T-helper 1 cell (primary cell): ENCODE results near the gene TMEM163.

Source experiments
- DNase-seq, 5 donors: peaks; one replicate each; pipeline ENCODE4 v3.0.0-alpha.2; 2012 to 2020

TMEM163 gene

GRCh38 chr2:134690629-134691215, 28.1 kb downstream of the TMEM163 start:
- no peak for DNase-seq

GRCh38 chr2:134689315-134689714, 29.5 kb downstream of the TMEM163 start:
- DNase-seq = no peak

GRCh38 chr2:134685967-134686366, 32.8 kb downstream of the TMEM163 start:
- DNase-seq = no peak

- DNase-seq = peak in 1 of 5 donors; percentile 67
Observed at GRCh38 chr2:134683561-134684112, 35.2 kb downstream of the TMEM163 start.

- DNase-seq = no peak
Observed at GRCh38 chr2:134682726-134683125, 36.1 kb downstream of the TMEM163 start.

GRCh38 chr2:134681201-134681600, 37.6 kb downstream of the TMEM163 start:
- no peak for DNase-seq

- peak in 2 of 5 donors; percentile 21 to 57 for DNase-seq
Observed at GRCh38 chr2:134679745-134680144, 39.1 kb downstream of the TMEM163 start.

- DNase-seq = no peak
Observed at GRCh38 chr2:134679294-134679693, 39.5 kb downstream of the TMEM163 start.

GRCh38 chr2:134677856-134678756, 40.7 kb downstream of the TMEM163 start:
- DNase-seq = no peak

GRCh38 chr2:134676960-134677359, 41.8 kb downstream of the TMEM163 start:
- peak in 1 of 5 donors; percentile 16 for DNase-seq

GRCh38 chr2:134675314-134675713, 43.5 kb downstream of the TMEM163 start:
- no peak for DNase-seq

- DNase-seq = no peak
Observed at GRCh38 chr2:134674687-134675086, 44.1 kb downstream of the TMEM163 start.

- DNase-seq = no peak
Observed at GRCh38 chr2:134671513-134671912, 47.3 kb downstream of the TMEM163 start.

- no peak for DNase-seq
Observed at GRCh38 chr2:134670955-134671354, 47.8 kb downstream of the TMEM163 start.

GRCh38 chr2:134669731-134670669, 48.8 kb downstream of the TMEM163 start:
- DNase-seq = peak in 4 of 5 donors; percentile 34 to 63 (median 50)

GRCh38 chr2:134668821-134669220, 50.0 kb downstream of the TMEM163 start:
- peak in 4 of 5 donors; percentile 26 to 65 (median 52) for DNase-seq

GRCh38 chr2:134667541-134667940, 51.3 kb downstream of the TMEM163 start:
- DNase-seq = no peak

- DNase-seq = no peak
Observed at GRCh38 chr2:134667081-134667480, 51.7 kb downstream of the TMEM163 start.

- DNase-seq = no peak
Observed at GRCh38 chr2:134665727-134666506, 52.9 kb downstream of the TMEM163 start.

GRCh38 chr2:134663451-134664450, 55.0 kb downstream of the TMEM163 start:
- no peak for DNase-seq
